SU-DHL-6 (cell line): ENCODE measurements around the gene CADM1.

Source experiments
- H2AFZ ChIP-seq: fragments of 200-600 bp; sonication (generic); 2 replicates; pipeline ENCODE4 v1.6.1; 2014; ENCODE audit warnings: low read depth, mild to moderate bottlenecking, moderate library complexity, mixed read lengths, antibody characterized with exemption, low read length; ENCODE audit not compliant: severe bottlenecking
- H3F3A ChIP-seq: fragments of 200-600 bp; shearing (Covaris generic); 2 replicates; pipeline ENCODE4 v1.6.0; 2016; ENCODE audit warnings: antibody characterized with exemption, mild to moderate bottlenecking; ENCODE audit not compliant: insufficient read depth
- H3K27ac ChIP-seq: fragments of 200-600 bp; sonication (generic); 2 replicates; pipeline ENCODE4 v1.5.1; 2016; ENCODE audit warnings: low read depth, mild to moderate bottlenecking, low read length, moderate library complexity, mixed read lengths
- H3K27me3 ChIP-seq: fragments of 200-600 bp; sonication (generic), shearing (Covaris generic); 2 replicates; pipeline ENCODE4 v1.6.0; 2014; ENCODE audit warnings: mild to moderate bottlenecking, low read length
- H3K36me3 ChIP-seq: fragments of 200-600 bp; sonication (generic); 2 replicates; pipeline ENCODE4 v1.6.1; 2014; ENCODE audit warnings: mild to moderate bottlenecking, low read length, mixed read lengths
- H3K4me2 ChIP-seq: fragments of 300-600, 200-600 bp; shearing (Covaris generic), sonication (generic); 2 replicates; pipeline ENCODE4 v1.6.0; 2014; ENCODE audit warnings: low read length, low read depth, mild to moderate bottlenecking; ENCODE audit not compliant: poor library complexity, severe bottlenecking
- H3K4me3 ChIP-seq: fragments of 200-600 bp; sonication (generic); 2 replicates; pipeline ENCODE4 v1.5.1; 2014; ENCODE audit warnings: antibody characterized with exemption, low read length, mild to moderate bottlenecking, mixed read lengths; ENCODE audit not compliant: insufficient read depth, poor library complexity, severe bottlenecking
- H3K79me2 ChIP-seq: fragments of 200-600 bp; sonication (generic); 2 replicates; pipeline ENCODE4 v1.6.1; 2014; ENCODE audit warnings: mild to moderate bottlenecking, low read length, moderate library complexity; ENCODE audit not compliant: insufficient read depth
- H3K9ac ChIP-seq: fragments of 200-600 bp; sonication (generic); 2 replicates; pipeline ENCODE4 v1.7.0; 2014; ENCODE audit warnings: mild to moderate bottlenecking, low read length
- H3K9me2 ChIP-seq: fragments of 200-600 bp; sonication (generic); replicated peaks from 2 replicates; pipeline ENCODE4 v1.6.1; 2014; ENCODE audit warnings: low read length; ENCODE audit not compliant: insufficient read depth
- H3K9me3 ChIP-seq: fragments of 200-600 bp; sonication (generic); 2 replicates; pipeline ENCODE4 v1.6.1; 2014; ENCODE audit warnings: low read length, mixed read lengths; ENCODE audit not compliant: insufficient read depth
- H4K20me1 ChIP-seq: fragments of 200-600 bp; sonication (generic); 2 replicates; pipeline ENCODE4 v1.6.1; 2014; ENCODE audit warnings: low read depth, mild to moderate bottlenecking, antibody characterized with exemption, low read length, moderate library complexity, mixed read lengths
- CTCF ChIP-seq: fragments of 200-600 bp; sonication (generic); IDR thresholded peaks from one replicate; pipeline ENCODE4 v1.5.1; 2017; ENCODE audit warnings: antibody characterized with exemption, mild to moderate bottlenecking, low read length, moderate library complexity; ENCODE audit not compliant: insufficient read depth, poor library complexity, severe bottlenecking
- EZH2phosphoT487 ChIP-seq: fragments of 200-600 bp; sonication (generic), shearing (Covaris generic); conservative IDR thresholded peaks from 2 replicates; pipeline ENCODE4 v1.6.1; 2018; ENCODE audit warnings: mild to moderate bottlenecking, antibody characterized with exemption, low read length, moderate library complexity, mixed read lengths

CADM1 gene

GRCh38 chr11:115166820-115167219 lies 337.4 kb downstream of the CADM1 start:
- TF ChIP-seq CTCF (no peak), EZH2phosphoT487 (no peak)
- H3K27ac ChIP-seq, result no peak overlapping the region

DNA sequence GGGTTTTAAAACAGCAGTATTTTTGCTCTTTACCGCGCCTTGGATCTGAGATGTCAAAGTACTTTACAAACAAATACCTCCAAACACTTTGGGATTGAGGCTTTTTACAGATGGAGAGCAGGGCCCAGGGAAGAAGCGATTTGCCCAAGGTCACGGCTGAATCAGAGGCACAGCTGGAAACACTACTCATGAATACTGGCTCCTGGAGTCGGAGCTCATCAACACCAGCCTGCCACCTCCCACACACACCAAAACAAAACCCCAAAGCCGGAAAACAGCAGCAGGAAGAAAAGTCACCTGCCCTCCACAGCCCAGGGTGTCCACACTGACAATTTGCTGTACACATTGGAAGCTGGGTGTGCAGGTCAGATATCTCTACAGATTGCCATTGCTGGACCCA lies 339.4 kb downstream of the CADM1 start:
- Histone ChIP-seq H2AFZ (no peak overlapping the region), H3F3A (no peaks in the 10 kb centered on the region), H3K27ac (no peak overlapping the region), H4K20me1 (no peaks in the 10 kb centered on the region), H3K9me3 (no peaks in the 10 kb centered on the region), H3K4me3 (no peak overlapping the region), H3K4me2 (no peak overlapping the region), H3K27me3 (no peaks in the 10 kb centered on the region), H3K9ac (no peak overlapping the region), H3K79me2 (no peaks in the 10 kb centered on the region), H3K36me3 (no peaks in the 10 kb centered on the region), H3K9me2 (no peaks in the 10 kb centered on the region)
- no peak for TF ChIP-seq CTCF
- no peak for TF ChIP-seq EZH2phosphoT487

More at GRCh38 chr11:115166820-115167219, 337.4 kb downstream of the CADM1 start:
- H3K79me2 ChIP-seq, result no peaks in the 10 kb centered on the region
- H3K9ac ChIP-seq, result no peak overlapping the region
- H2AFZ ChIP-seq, result no peak overlapping the region
- H4K20me1 ChIP-seq, result no peaks in the 10 kb centered on the region
- no peaks in the 10 kb centered on the region for H3K27me3 ChIP-seq
- no peaks in the 10 kb centered on the region for H3K36me3 ChIP-seq
- no peaks in the 10 kb centered on the region for H3F3A ChIP-seq
- no peaks in the 10 kb centered on the region for H3K9me3 ChIP-seq
- no peaks in the 10 kb centered on the region for H3K9me2 ChIP-seq
- H3K4me2 ChIP-seq, result no peak overlapping the region
- no peak overlapping the region for H3K4me3 ChIP-seq

DNA sequence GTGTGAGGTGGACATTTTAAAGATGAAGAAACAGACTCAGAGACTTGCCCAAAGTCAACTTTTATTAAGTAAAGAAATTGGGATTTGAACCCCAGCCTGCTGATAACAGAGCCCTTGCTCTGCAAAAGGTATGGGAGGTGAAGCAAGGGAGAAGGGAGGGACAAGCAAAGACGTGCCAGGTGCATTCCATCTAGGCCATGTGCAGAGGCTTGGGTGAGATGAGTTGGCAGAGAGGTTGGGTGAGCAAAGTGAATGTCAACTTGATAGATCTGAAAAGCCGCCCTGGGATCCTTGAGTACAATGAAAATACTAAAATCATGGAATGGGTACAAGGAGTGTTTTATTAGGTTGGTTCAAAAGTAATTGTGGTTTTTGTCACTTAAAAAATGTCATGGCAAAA lies 341.3 kb downstream of the CADM1 start:
- H3K9ac ChIP-seq, result no peak overlapping the region
- no peaks in the 10 kb centered on the region for H3K79me2 ChIP-seq
- no peaks in the 10 kb centered on the region for H3K27me3 ChIP-seq
- H3K27ac ChIP-seq, result no peak overlapping the region
- H3K36me3 ChIP-seq, result no peaks in the 10 kb centered on the region
- no peak overlapping the region for H3K4me3 ChIP-seq
- H2AFZ ChIP-seq, result no peak overlapping the region
- H3K4me2 ChIP-seq, result no peak overlapping the region
- no peaks in the 10 kb centered on the region for H4K20me1 ChIP-seq
- H3K9me3 ChIP-seq, result no peaks in the 10 kb centered on the region
- no peaks in the 10 kb centered on the region for H3K9me2 ChIP-seq
- TF ChIP-seq CTCF, result no peak
- TF ChIP-seq EZH2phosphoT487, result no peak
- H3F3A ChIP-seq, result no peaks in the 10 kb centered on the region
